H1 (cell line): ENCODE results near the gene SV2C. TPM values are rescaled to one million over a fixed set of nuclear protein-coding genes. Genes with fewer than 3 reads are reported as not detected.

Experiments
- CBX5 ChIP-seq: fragments of 300-800, 300-1000 bp; sonication (generic); IDR thresholded peaks from 2 replicates; pipeline ENCODE4 v1.7.1; 2016; ENCODE audit warnings: antibody characterized with exemption, low read length, low read depth
- POU5F1 ChIP-seq: IDR thresholded peaks from 2 replicates; pipeline ENCODE4 v1.6.1; 2011; ENCODE audit warnings: low read depth, mild to moderate bottlenecking, low read length, moderate library complexity
- RBBP5 ChIP-seq: IDR thresholded peaks from 2 replicates; pipeline ENCODE4 v1.7.1; 2012; ENCODE audit warnings: low read depth, mild to moderate bottlenecking, inconsistent platforms, low read length, moderate library complexity, borderline replicate concordance
- SP1 ChIP-seq: IDR thresholded peaks from 2 replicates; pipeline ENCODE4 v1.6.1; 2011; ENCODE audit warnings: low read depth, low read length
- TAF1 ChIP-seq: IDR thresholded peaks from 2 replicates; pipeline ENCODE4 v1.6.1; 2011; ENCODE audit warnings: mild to moderate bottlenecking, low read depth, low read length
- polyA plus RNA-seq, 7 experiments: library from polyadenylated mRNA; depleted of rRNA in 3 of 7; stranded (reverse) in 5 of 7; unstranded in 2 of 7; fragments of >200 nt in 5 of 7; fragments of 200-250 nt in 2 of 7; gene quantifications; 1 replicate in 5 of 7; 2 replicates in 1 of 7; 4 replicates in 1 of 7; pipeline versions ENCODE4 v1.2.1 to v1.2.3, GENCODE V29; 2011 to 2013; ENCODE audit warnings: missing spikeins in 2 of 7, mixed read lengths in 2 of 7
- total RNA-seq: library from RNA; stranded (reverse); fragmentation: NEBNext Ultra II Directional; extraction: Animal tissue kit (Norgen Biotek cat#: 25700); gene quantifications from 2 replicates; pipeline ENCODE4 v1.2.1, GENCODE V29; 2021
- TF ChIP-seq, protein P1 (sequence below): IDR thresholded peaks from 2 replicates; pipeline ENCODE4 v1.6.1; 2012; ENCODE audit warnings: low read length, inconsistent platforms

Gene SV2C
- total and polyA plus RNA-seq, 2 of the 8 experiments (the other 6 are each of a cell fraction or from before 2014, with no cell fraction given), result 0.08 to 0.24 TPM

DNA sequence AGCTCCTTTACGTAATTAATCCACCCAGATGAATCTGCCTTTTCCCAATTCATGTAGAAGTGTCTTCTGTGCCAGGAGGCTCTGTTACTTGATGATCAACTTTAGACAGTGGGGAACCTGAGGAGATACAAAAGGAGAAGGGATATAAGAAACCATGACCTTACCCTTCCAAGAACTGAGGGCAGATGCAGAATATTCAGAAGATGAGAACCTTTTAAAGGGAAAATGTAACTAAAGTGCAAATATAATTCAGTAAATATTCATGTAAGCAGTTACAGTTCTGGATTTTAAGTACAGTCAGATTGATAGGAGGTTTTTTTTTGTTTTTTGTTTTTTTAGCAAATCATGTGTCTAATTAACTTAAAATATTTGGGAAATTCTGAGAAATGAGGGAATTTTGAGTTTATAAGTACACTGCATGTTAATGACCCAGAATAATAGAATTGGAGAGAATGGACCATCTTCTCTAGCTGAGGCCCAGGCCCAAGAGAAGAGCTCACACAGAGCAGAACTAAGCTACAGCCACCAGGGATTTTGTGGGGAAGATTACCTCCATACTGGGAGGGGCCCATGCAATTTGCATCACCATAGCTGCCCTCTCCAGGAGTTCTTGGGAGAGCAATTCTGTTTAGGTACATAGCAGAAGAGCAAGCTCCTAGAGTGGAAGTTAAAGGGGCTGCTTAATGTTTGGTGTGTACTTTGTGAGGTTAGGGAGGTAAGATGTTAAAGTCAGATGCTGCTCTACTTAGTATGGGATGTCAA lies 61.5 kb downstream of the SV2C start (continued):
- TF ChIP-seq RBBP5 (no peak), TAF1 (no peak), POU5F1 (peak; percentile 60; the same call in 1 of the 2 replicates), CBX5 (no peak), SP1 (no peak)
- TF ChIP-seq, protein P1, sequence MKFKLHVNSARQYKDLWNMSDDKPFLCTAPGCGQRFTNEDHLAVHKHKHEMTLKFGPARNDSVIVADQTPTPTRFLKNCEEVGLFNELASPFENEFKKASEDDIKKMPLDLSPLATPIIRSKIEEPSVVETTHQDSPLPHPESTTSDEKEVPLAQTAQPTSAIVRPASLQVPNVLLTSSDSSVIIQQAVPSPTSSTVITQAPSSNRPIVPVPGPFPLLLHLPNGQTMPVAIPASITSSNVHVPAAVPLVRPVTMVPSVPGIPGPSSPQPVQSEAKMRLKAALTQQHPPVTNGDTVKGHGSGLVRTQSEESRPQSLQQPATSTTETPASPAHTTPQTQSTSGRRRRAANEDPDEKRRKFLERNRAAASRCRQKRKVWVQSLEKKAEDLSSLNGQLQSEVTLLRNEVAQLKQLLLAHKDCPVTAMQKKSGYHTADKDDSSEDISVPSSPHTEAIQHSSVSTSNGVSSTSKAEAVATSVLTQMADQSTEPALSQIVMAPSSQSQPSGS, result no peak
